GM18520 (cell line): Measurements from ENCODE around the gene ZSCAN9.

Experiments
- ATAC-seq: cut with Tn5 transposase; IDR thresholded peaks from one replicate; pipeline ENCODE4 v1.9.1; 2021; ENCODE audit not compliant: unreplicated experiment

The ZSCAN9 gene

DNA sequence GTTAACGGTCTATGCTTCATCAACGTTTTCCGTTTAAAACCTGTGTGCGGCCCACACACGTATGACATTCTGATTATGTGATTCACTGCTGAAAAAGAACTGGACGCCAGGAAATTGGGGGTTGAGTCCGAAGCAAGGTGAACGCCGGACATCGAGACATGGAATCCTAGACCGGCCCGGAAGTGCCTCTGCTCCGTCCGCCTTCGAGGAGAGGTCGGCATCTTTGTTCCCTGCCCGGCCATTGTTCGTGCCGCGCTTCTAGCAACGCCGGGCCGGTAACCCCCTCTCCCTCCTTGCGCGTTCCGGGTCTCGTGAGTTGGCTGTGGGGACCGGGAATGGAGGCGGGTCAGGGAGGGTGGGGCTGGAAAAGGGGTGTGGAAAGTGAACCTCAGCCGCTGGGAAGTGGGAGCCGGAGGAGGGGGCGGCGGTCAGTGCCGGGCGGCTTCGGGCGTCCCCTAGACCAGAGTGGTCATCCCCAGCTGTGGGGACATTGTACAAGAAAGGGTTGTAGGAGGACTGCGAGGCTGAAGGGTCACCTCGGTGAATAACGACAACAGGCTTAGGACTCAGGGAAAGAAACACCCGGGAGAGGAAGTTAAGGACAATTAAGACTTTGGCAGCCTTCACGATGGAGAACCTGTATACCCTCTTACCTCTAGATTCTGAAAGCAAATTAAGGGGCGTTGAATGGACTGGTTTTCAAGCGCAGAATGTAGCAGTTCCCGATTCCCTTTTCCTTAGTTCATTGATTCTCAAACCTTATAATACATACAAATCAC lies at the start of gene ZSCAN9:
ZSCAN9 (plus strand) TSS at position 220 of the 779 bp plus-strand sequence. CDS start 1,810 bp downstream, outside the sequence.
- ATAC-seq, result no peak

GRCh38 chr6:28176373-28176772 lies 48.7 kb upstream of the ZSCAN9 start:
- no peak for ATAC-seq

DNA sequence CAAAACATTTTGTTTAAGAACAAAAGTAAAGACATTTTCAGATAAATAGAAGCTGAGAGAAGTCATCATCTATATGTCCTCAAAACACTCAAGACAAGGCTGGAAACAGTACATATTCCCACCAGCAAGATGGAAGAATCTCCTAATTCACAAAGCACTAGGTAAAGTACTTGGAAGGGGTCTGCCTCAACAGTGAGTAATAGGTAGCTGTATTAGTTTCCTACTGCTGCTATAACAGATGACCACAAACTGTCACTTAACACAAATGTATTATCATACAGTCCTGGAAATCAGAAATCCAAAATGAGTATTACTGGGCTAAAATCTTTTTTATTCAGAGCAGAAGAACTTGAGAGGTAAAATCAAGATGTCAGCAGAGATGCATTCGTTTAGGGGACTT lies 42.8 kb upstream of the ZSCAN9 start:
- ATAC-seq, result no peak

DNA sequence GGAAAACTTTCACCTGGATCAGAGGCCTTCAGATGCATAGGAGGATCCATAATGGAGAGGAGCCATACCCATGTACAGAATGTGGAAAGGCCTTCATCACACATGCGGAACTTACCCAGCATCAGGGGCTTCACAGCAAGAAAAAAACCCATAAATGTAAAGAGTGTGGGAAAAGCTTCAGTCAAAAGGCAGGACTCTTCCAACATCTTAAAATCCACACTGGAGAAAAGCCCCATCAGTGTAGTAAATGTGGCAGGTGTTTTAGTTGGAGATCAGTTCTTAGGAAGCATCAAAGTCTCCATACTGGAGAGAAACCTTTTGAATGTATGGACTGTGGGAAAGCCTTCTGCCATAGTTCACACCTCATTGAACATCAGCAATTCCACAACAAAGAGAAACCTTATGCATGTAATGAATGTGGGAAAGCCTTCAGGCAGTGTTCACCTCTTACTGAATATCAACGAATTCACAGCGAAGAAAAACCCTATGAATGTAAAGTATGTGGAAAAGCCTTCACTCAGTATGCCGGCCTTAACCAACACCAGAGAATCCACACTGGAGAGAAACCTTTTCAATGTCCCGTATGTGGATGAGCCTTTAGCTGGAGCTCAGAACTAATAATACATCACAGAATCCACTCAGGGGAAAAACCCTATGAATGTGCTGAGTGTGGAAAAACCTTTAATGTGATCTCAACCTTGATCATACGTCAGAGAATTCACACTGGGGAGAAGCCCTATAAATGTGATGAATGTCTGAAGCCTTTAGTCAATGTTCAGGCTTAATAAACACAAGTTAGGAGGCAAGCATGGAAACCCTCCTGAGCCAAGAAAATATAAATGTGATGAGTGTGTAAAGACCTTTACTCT lies 36.7 kb upstream of the ZSCAN9 start:
- no peak for ATAC-seq

DNA sequence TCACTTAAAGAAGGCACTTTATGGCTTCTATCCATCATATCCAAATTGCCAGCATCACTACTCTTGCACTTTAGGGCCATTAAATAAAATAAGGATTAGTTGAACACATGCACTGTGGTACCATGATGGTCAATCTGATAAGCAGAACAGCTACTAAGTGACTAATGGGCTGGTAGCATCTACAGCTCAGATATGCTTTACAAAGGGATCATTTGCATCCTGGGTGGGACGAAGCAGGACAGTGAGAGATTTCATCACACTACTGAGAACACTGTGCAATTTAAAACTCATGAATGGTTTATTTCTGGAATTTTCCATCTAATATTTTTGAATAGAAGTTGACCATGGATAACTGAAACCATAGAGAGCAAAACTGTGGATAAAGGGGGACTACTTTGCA lies 25.1 kb upstream of the ZSCAN9 start:
- no peak for ATAC-seq

- ATAC-seq, result no peak
These were observed 21.9 kb upstream of the ZSCAN9 start for GRCh38 chr6:28203201-28203600.

DNA sequence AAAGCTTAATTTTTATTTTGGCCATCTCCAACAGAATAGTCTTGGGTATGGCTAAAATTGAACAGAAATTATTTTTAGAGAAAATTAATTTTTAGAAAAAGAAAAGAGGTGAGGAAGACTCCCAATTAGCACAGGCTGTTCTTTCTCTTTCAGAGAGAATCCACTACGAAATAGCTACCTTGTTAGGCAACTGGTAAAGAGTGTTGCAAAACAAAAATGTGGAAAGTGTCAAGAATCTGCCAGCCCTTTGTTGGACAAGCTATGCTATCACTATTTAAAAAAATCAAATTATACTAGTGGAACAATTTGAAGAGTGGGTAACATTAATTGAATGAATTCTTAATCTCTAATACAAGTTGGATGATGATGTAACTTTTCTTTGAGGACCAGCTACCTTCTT lies 19.2 kb upstream of the ZSCAN9 start:
- ATAC-seq, result no peak

GRCh38 chr6:28206527-28206926 lies 18.5 kb upstream of the ZSCAN9 start:
- ATAC-seq, result no peak

DNA sequence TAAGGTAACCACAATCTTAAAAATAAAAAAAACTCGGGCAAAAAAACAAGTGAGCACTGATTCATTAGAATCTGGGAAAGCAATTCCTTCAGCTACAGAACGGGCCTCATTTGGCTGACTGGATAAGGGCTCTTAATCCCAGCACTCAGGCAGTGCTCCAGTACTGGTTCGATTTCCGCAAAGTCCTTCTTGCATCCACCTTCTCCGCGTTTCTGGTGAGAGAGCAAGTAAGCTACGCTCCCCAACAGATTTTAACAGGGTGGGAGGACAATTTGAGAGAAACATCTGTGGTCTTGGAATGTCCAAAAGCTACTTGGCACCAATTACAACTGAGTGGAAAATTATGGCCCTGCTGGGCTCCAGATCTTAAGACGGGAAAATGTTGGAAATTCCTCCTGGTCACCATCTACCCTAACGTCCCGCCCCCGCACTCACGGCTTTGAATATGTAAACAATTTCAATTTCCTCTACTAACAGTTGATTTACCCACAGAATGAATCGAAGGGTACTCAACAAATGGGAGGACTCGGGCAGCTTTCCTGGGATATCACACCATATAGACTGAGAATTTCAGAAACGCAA lies 18.1 kb upstream of the ZSCAN9 start:
- ATAC-seq, result no peak

DNA sequence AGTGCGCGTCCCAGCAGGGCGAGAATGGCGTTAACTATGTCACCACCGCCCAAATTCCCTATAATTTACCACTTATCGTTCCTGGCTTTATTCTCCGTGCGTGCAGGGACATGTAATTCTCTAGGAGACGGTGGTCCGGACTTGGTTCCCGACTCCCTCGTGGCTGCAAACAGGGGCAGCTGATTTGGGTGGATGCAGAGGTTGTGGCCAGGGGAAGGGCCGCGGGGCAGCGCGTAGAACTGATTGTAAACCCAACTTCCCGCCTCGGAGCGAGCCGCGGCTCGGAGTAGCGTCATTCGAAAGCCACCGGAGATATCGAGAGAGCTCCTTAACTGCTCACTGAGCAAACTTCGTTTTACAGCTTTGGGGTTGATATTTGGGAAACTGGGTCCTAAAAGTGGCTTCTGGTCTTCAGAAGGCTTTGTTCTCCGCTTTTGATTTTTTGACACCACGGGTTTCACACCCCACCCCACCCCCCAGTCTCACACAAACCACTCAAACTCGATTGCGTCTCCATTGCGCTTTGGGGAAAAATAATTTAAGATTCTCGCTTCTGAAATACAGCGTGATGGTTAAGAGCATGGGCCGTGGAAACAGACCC lies 17.5 kb upstream of the ZSCAN9 start:
- ATAC-seq, result no peak

- no peak for ATAC-seq
These were observed 16.9 kb upstream of the ZSCAN9 start for GRCh38 chr6:28208111-28208659.

DNA sequence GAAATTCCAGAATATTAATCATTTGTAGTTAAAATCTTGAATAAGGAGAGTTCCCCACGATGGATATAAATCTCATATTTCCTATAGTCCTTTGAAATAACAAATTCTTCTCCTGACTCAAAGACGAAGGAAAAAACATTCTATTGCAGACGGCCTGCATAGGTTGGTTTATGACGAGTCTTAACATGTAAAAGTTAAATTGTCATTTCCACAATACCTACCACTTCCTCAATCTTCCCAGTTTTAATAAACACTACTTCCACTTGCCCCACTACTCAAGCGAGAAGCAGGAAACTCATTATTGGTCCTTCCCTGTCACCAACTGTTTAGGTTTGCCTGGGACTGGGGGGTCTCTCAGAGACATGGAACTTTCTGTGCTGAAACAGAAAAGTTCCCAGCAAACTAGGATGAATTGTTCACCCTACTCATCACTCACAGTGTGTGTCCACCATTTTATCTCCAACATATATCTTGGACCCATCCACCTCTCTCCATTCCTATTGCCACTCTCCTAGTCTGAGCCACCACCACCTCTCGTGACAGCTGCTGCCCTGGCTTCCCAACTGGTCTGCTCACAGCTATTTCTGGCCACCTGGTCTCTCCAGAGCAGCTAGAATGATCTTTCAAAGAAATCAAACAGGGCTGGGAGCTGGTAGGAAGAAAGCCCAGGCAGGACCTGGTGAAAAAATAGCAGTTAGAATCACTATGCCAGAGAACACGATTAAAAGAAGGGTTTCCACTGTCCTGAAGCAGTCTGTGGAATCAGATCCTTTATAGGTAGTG lies 15.1 kb upstream of the ZSCAN9 start:
- ATAC-seq, result no peak

DNA sequence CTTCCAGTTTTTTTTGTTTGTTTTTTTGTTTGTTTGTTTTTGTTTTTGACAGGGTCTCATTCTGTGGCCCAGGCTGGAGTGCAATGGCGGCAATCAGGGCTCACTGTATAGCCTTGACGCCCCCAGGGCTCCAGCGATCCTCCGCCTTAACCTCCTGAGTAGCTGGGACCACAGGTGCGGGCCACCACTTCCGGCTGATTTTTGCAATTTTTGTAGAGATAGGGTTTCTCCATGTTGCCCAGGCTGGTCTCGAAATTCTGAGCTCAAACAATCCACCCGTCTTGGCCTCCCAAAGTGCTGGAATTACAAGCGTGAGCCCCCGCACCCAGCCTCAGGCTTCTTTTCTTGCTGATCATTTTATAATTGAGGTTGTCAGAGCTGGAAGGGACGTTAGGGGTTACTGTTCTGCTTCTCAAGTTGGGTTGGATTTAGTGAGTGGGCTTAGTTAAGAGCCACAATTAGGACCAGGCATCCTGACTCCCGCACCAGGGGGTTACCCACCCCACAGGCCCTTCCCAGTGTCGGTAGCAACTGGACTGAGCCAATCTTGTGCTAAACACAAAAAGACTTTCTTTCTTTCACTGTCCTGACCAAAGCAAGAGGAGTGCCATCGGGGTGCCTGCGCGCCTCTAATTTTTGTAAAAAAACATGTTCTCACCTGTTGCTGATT lies 13.1 kb upstream of the ZSCAN9 start:
- ATAC-seq, result no peak

- peak; percentile 54 for ATAC-seq
These were observed 12.4 kb upstream of the ZSCAN9 start for GRCh38 chr6:28212510-28213212.

- no peak for ATAC-seq
These were observed 11.9 kb upstream of the ZSCAN9 start for GRCh38 chr6:28213213-28213523.

- no peak for ATAC-seq
These were observed 9.7 kb upstream of the ZSCAN9 start for GRCh38 chr6:28215425-28215824.

- ATAC-seq, result no peak
These were observed 7.2 kb upstream of the ZSCAN9 start for GRCh38 chr6:28217890-28218289.

- ATAC-seq, result peak; percentile 50
These were observed 6.5 kb upstream of the ZSCAN9 start for GRCh38 chr6:28218312-28219248.
